SK-N-SH (cell line): ENCODE measurements around the gene C2orf74.

Source experiments
- EZH2phosphoT487 ChIP-seq: fragments of 200-600 bp; sonication (generic); IDR thresholded peaks from 2 replicates; pipeline ENCODE4 v1.6.1; 2017; ENCODE audit warnings: low read depth, mixed run types, mild to moderate bottlenecking, antibody characterized with exemption, moderate library complexity, borderline replicate concordance
- FOXJ3 ChIP-seq: sonication (generic); formaldehyde crosslinking; IDR thresholded peaks from 2 replicates; pipeline ENCODE4 v1.5.1; 2020; ENCODE audit warnings: mild to moderate bottlenecking, missing genetic modification reagents
- GABPA ChIP-seq: IDR thresholded peaks from 2 replicates; pipeline ENCODE4 v1.4.0; 2012; ENCODE audit warnings: low read depth, mild to moderate bottlenecking
- POLR2AphosphoS5 ChIP-seq: IDR thresholded peaks from 2 replicates; pipeline ENCODE4 v1.6.1; 2012; ENCODE audit warnings: low read depth, low read length
- RAD21 ChIP-seq: IDR thresholded peaks from 2 replicates; pipeline ENCODE4 v1.6.1; 2012; ENCODE audit warnings: mild to moderate bottlenecking, low read length
- SIN3A ChIP-seq: IDR thresholded peaks from 2 replicates; pipeline ENCODE4 v1.6.1; 2012; ENCODE audit warnings: low read depth, mild to moderate bottlenecking, low read length, moderate library complexity, borderline replicate concordance
- TAF1 ChIP-seq: IDR thresholded peaks from 2 replicates; pipeline ENCODE4 v1.6.1; 2012; ENCODE audit warnings: low read depth, mild to moderate bottlenecking, low read length, moderate library complexity, borderline replicate concordance
- TF ChIP-seq, protein P1 (sequence below): fragments of 200-600 bp; sonication (generic); IDR thresholded peaks from 2 replicates; pipeline ENCODE4 v1.6.1; 2017; ENCODE audit warnings: antibody characterized with exemption, mild to moderate bottlenecking, moderate library complexity
- TF ChIP-seq, protein P2 (sequence below): IDR thresholded peaks from 2 replicates; pipeline ENCODE4; 2012
- TF ChIP-seq, protein P3 (sequence below): fragments of 150-350 bp; IDR thresholded peaks from 2 replicates; pipeline ENCODE4 v1.6.1; 2017; ENCODE audit warnings: antibody characterized with exemption, low read length, low read depth, borderline replicate concordance

DNA sequence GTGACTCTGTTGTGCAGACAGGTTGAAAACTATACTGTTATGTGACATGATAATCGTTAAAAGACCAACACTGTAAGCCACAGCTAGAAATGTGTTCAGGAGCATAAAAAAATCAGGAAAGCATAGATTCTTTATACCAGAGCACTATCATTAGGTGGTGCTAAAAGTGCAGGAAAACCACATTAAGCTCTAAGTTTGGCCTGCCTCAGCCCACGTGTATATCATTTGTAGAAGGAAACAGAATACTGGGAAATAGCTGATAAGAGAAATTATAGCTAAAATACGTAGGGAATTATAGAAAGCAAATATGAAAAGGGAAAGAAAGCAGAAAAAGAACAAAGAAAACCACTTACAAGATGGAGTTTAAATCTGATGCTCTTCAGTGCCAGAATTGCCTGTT is 26.5 kb upstream of the C2orf74 start:
- TF ChIP-seq, protein P1, sequence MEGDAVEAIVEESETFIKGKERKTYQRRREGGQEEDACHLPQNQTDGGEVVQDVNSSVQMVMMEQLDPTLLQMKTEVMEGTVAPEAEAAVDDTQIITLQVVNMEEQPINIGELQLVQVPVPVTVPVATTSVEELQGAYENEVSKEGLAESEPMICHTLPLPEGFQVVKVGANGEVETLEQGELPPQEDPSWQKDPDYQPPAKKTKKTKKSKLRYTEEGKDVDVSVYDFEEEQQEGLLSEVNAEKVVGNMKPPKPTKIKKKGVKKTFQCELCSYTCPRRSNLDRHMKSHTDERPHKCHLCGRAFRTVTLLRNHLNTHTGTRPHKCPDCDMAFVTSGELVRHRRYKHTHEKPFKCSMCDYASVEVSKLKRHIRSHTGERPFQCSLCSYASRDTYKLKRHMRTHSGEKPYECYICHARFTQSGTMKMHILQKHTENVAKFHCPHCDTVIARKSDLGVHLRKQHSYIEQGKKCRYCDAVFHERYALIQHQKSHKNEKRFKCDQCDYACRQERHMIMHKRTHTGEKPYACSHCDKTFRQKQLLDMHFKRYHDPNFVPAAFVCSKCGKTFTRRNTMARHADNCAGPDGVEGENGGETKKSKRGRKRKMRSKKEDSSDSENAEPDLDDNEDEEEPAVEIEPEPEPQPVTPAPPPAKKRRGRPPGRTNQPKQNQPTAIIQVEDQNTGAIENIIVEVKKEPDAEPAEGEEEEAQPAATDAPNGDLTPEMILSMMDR, result peak; percentile 66
- TF ChIP-seq POLR2AphosphoS5, result no peak
- TF ChIP-seq TAF1, result no peak
- no peak for TF ChIP-seq GABPA
- peak; percentile 90 for TF ChIP-seq RAD21
- TF ChIP-seq FOXJ3 (CRISPR knock-in tag), result no peak
- TF ChIP-seq, protein P2, sequence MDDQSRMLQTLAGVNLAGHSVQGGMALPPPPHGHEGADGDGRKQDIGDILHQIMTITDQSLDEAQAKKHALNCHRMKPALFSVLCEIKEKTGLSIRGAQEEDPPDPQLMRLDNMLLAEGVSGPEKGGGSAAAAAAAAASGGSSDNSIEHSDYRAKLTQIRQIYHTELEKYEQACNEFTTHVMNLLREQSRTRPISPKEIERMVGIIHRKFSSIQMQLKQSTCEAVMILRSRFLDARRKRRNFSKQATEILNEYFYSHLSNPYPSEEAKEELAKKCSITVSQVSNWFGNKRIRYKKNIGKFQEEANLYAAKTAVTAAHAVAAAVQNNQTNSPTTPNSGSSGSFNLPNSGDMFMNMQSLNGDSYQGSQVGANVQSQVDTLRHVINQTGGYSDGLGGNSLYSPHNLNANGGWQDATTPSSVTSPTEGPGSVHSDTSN, result no peak
- no peak for TF ChIP-seq EZH2phosphoT487
- TF ChIP-seq SIN3A, result no peak
- TF ChIP-seq, protein P3, sequence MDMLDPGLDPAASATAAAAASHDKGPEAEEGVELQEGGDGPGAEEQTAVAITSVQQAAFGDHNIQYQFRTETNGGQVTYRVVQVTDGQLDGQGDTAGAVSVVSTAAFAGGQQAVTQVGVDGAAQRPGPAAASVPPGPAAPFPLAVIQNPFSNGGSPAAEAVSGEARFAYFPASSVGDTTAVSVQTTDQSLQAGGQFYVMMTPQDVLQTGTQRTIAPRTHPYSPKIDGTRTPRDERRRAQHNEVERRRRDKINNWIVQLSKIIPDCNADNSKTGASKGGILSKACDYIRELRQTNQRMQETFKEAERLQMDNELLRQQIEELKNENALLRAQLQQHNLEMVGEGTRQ, result no peak
